NCI-H1092 treated with DMSO at 0.1 percent for 48 hours (cell line): ENCODE results near the gene EDEM1.
"Not testable (repeated sequence)": the region's sequence is repeated elsewhere in the genome, so short reads cannot be mapped to it uniquely, and the experiment has no call there.

ENCODE experiments used
- DNase-seq: peaks from one replicate; lab custom pipeline; 2025; lab: John Stamatoyannopoulos, UW

EDEM1 gene

GRCh38 chr3:5187156-5187919 lies at the start of gene EDEM1:
EDEM1 (plus strand) TSS chr3:5187707; CDS start chr3:5187806, 99 bp downstream.
- peak; percentile 53 for DNase-seq

GRCh38 chr3:5138214-5138981 lies 49.1 kb upstream of the EDEM1 start:
- no peak for DNase-seq

- no peak for DNase-seq
Measured at GRCh38 chr3:5140230-5140621, 47.3 kb upstream of the EDEM1 start.

GRCh38 chr3:5140839-5141238 lies 46.7 kb upstream of the EDEM1 start:
- no peak for DNase-seq

GRCh38 chr3:5141760-5142159 lies 45.7 kb upstream of the EDEM1 start:
- DNase-seq = no peak

- DNase-seq = no peak
Measured at GRCh38 chr3:5143464-5143863, 44.0 kb upstream of the EDEM1 start.

- no peak for DNase-seq
Measured at GRCh38 chr3:5144316-5144994, 43.1 kb upstream of the EDEM1 start.

- DNase-seq = no peak
Measured at GRCh38 chr3:5145120-5145519, 42.4 kb upstream of the EDEM1 start.

- not testable (repeated sequence) for DNase-seq
Measured at GRCh38 chr3:5147152-5147551, 40.4 kb upstream of the EDEM1 start.

- DNase-seq = no peak
Measured at GRCh38 chr3:5149306-5149880, 38.1 kb upstream of the EDEM1 start.

GRCh38 chr3:5151586-5151985 lies 35.9 kb upstream of the EDEM1 start:
- DNase-seq = no peak

GRCh38 chr3:5153074-5153473 lies 34.4 kb upstream of the EDEM1 start:
- DNase-seq = no peak

GRCh38 chr3:5155241-5155640 lies 32.3 kb upstream of the EDEM1 start:
- DNase-seq = no peak

GRCh38 chr3:5160321-5160720 lies 27.2 kb upstream of the EDEM1 start:
- DNase-seq = no peak

- no peak for DNase-seq
Measured at GRCh38 chr3:5160940-5161858, 26.3 kb upstream of the EDEM1 start.

- DNase-seq = no peak
Measured at GRCh38 chr3:5162102-5162501, 25.4 kb upstream of the EDEM1 start.

GRCh38 chr3:5165698-5166097 lies 21.8 kb upstream of the EDEM1 start:
- no peak for DNase-seq

- DNase-seq = no peak
Measured at GRCh38 chr3:5166846-5167245, 20.7 kb upstream of the EDEM1 start.

GRCh38 chr3:5168110-5168509 lies 19.4 kb upstream of the EDEM1 start:
- no peak for DNase-seq

- no peak for DNase-seq
Measured at GRCh38 chr3:5169807-5170206, 17.7 kb upstream of the EDEM1 start.

- no peak for DNase-seq
Measured at GRCh38 chr3:5170975-5171374, 16.5 kb upstream of the EDEM1 start.
